Measurements from ENCODE around the gene MUC5B. TPM values are rescaled to one million over a fixed set of nuclear protein-coding genes. Genes with fewer than 3 reads are reported as not detected.

MUC5B gene
- total and polyA plus RNA-seq, 2 of the 13 experiments (the other 11 are each of a cell fraction or from before 2014, with no cell fraction given) = 0.01 TPM; not detected in 1

GRCh38 chr11:1219834-1220815 lies 2.7 kb upstream of the MUC5B start (continued):
- TF ChIP-seq ZNF10 (CRISPR knock-in tag; IDR thresholded peaks at IDR 0.05; ENCODE audit: borderline replicate concordance, low read depth) (no peak; the same call in 1 of the 2 replicates), MBD4 (IDR thresholded peaks at IDR 0.05; ENCODE audit: borderline replicate concordance, low read length) (no peak), ZFP1 (CRISPR knock-in tag; IDR thresholded peaks at IDR 0.05) (no peak), ZNF580 (CRISPR knock-in tag; IDR thresholded peaks at IDR 0.05; ENCODE audit: borderline replicate concordance, low read depth) (peak; percentile 43; the same call in 1 of the 2 replicates), ZNF318 (CRISPR knock-in tag; IDR thresholded peaks at IDR 0.05) (no peak), CBFB (CRISPR knock-in tag; IDR thresholded peaks at IDR 0.05) (peak; percentile 95), REXO4 (CRISPR knock-in tag; IDR thresholded peaks at IDR 0.05; ENCODE audit: borderline replicate concordance) (peak; percentile 62; the same call in 1 of the 2 replicates), GLI4 (CRISPR knock-in tag; IDR thresholded peaks at IDR 0.05; ENCODE audit: borderline replicate concordance) (no peak), ZNF264 (CRISPR knock-in tag; IDR thresholded peaks at IDR 0.05) (peak; percentile 91; the same call in 1 of the 2 replicates), KDM6A (CRISPR knock-in tag; IDR thresholded peaks at IDR 0.05; ENCODE audit: low read depth) (peak; percentile 70), ZFP36 (IDR thresholded peaks at IDR 0.05; ENCODE audit: borderline replicate concordance, low read depth, low read length, partially characterized antibody) (no peak), MED8 (CRISPR knock-in tag; IDR thresholded peaks at IDR 0.05; ENCODE audit: insufficient replicate concordance) (peak; percentile 78), JUND (CRISPR knock-in tag; IDR thresholded peaks at IDR 0.05) (no peak)
- TF ChIP-seq, protein P1, sequence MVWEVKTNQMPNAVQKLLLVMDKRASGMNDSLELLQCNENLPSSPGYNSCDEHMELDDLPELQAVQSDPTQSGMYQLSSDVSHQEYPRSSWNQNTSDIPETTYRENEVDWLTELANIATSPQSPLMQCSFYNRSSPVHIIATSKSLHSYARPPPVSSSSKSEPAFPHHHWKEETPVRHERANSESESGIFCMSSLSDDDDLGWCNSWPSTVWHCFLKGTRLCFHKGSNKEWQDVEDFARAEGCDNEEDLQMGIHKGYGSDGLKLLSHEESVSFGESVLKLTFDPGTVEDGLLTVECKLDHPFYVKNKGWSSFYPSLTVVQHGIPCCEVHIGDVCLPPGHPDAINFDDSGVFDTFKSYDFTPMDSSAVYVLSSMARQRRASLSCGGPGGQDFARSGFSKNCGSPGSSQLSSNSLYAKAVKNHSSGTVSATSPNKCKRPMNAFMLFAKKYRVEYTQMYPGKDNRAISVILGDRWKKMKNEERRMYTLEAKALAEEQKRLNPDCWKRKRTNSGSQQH (CRISPR knock-in tag; IDR thresholded peaks at IDR 0.05; ENCODE audit: low read depth) = 0 out of 2 replicates have a peak, but pooled peaks have one; percentile 63
- TF ChIP-seq, protein P2, sequence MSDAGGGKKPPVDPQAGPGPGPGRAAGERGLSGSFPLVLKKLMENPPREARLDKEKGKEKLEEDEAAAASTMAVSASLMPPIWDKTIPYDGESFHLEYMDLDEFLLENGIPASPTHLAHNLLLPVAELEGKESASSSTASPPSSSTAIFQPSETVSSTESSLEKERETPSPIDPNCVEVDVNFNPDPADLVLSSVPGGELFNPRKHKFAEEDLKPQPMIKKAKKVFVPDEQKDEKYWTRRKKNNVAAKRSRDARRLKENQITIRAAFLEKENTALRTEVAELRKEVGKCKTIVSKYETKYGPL (CRISPR knock-in tag; IDR thresholded peaks at IDR 0.05) = no peak
- TF ChIP-seq, protein P3, sequence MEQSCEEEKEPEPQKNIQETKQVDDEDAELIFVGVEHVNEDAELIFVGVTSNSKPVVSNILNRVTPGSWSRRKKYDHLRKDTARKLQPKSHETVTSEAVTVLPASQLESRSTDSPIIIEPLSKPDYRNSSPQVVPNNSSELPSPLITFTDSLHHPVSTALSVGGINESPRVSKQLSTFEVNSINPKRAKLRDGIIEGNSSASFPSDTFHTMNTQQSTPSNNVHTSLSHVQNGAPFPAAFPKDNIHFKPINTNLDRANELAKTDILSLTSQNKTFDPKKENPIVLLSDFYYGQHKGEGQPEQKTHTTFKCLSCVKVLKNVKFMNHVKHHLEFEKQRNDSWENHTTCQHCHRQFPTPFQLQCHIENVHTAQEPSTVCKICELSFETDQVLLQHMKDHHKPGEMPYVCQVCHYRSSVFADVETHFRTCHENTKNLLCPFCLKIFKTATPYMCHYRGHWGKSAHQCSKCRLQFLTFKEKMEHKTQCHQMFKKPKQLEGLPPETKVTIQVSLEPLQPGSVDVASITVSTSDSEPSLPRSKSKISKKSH (CRISPR knock-in tag; IDR thresholded peaks at IDR 0.05; ENCODE audit: borderline replicate concordance) = no peak

All from HepG2 (cell line).